HEK293 (cell line): ENCODE results near the gene SLC6A16.

Source experiments
- CTCF ChIA-PET: fragments of 350-600 bp; formaldehyde crosslinking; extraction: SDS; loops from one replicate; lab custom pipeline; 2021; ENCODE audit warnings: antibody characterized with exemption; lab: Yijun Ruan, JAX
- POLR2A ChIA-PET: fragments of 300-600 bp; formaldehyde crosslinking; extraction: SDS; loops from one replicate; lab custom pipeline; 2020; ENCODE audit warnings: antibody characterized with exemption, inconsistent platforms; lab: Yijun Ruan, JAX
- H3K27ac ChIP-seq: fragments of 200-500 bp; sonication (Bioruptor generic); 2 replicates; pipeline ENCODE4 v1.5.1; 2014; ENCODE audit warnings: low read depth, low read length, control low read depth, inconsistent platforms; ENCODE audit errors: extremely low read depth
- H3K36me3 ChIP-seq, 2 experiments: fragments of 200-500 bp in 1 of 2; sonication (Bioruptor generic) in 1 of 2; 1 replicate in 1 of 2; 2 replicates in 1 of 2; pipeline ENCODE4 v1.5.1; 2014 to 2017; ENCODE audit warnings: inconsistent platforms in 2 of 2, low read length in 2 of 2; ENCODE audit not compliant: control insufficient read depth in 2 of 2, insufficient read depth in 1 of 2
- H3K4me1 ChIP-seq: fragments of 200-500 bp; sonication (Bioruptor generic); 2 replicates; pipeline ENCODE4 v1.5.1; 2014; ENCODE audit warnings: mild to moderate bottlenecking, low read length, inconsistent platforms; ENCODE audit not compliant: control insufficient read depth, insufficient read depth
- H3K4me3 ChIP-seq: 2 replicates; pipeline ENCODE4 v1.5.1; 2011; ENCODE audit warnings: low read depth, mild to moderate bottlenecking, control low read depth, low read length, moderate library complexity
- H3K9me3 ChIP-seq: fragments of 200-500 bp; sonication (Bioruptor generic); 2 replicates; pipeline ENCODE4 v1.5.1; 2014; ENCODE audit warnings: low read depth, low read length, inconsistent platforms; ENCODE audit not compliant: control insufficient read depth, insufficient read depth
- HOXC10 ChIP-seq: sonication (generic); formaldehyde crosslinking; IDR thresholded peaks from 2 replicates; pipeline ENCODE4 v1.8.1; 2023; ENCODE audit warnings: mild to moderate bottlenecking, missing genetic modification reagents
- OVOL3 ChIP-seq: fragments of 450-650 bp; formaldehyde crosslinking; IDR thresholded peaks from 2 replicates; pipeline ENCODE4 v1.5.1; 2016; ENCODE audit warnings: missing biosample characterization, missing genetic modification characterization
- TCF7L2 ChIP-seq: IDR thresholded peaks from 2 replicates; pipeline ENCODE4 v1.6.1; 2011; ENCODE audit warnings: low read depth, mild to moderate bottlenecking, inconsistent platforms, low read length, moderate library complexity, borderline replicate concordance
- ZBTB1 ChIP-seq: fragments of 450-650 bp; formaldehyde crosslinking; IDR thresholded peaks from 2 replicates; pipeline ENCODE4 v1.5.1; 2016; ENCODE audit warnings: missing biosample characterization, missing genetic modification characterization
- ZBTB17 ChIP-seq: fragments of 450-650 bp; formaldehyde crosslinking; IDR thresholded peaks from 2 replicates; pipeline ENCODE4 v1.5.1; 2016; ENCODE audit warnings: missing biosample characterization, missing genetic modification characterization
- ZEB2 ChIP-seq: fragments of 450-650 bp; formaldehyde crosslinking; IDR thresholded peaks from 2 replicates; pipeline ENCODE4 v1.5.1; 2016; ENCODE audit warnings: missing biosample characterization, missing genetic modification characterization
- ZNF114 ChIP-seq: fragments of 450-650 bp; formaldehyde crosslinking; IDR thresholded peaks from 2 replicates; pipeline ENCODE4 v1.5.0; 2017; ENCODE audit warnings: missing biosample characterization, missing genetic modification characterization
- ZNF132 ChIP-seq: fragments of 450-650 bp; formaldehyde crosslinking; IDR thresholded peaks from 2 replicates; pipeline ENCODE4 v1.5.1; 2017; ENCODE audit warnings: missing biosample characterization, missing genetic modification characterization, borderline replicate concordance
- ZNF19 ChIP-seq: fragments of 450-650 bp; formaldehyde crosslinking; IDR thresholded peaks from 2 replicates; pipeline ENCODE4; 2016; ENCODE audit warnings: missing biosample characterization, missing genetic modification characterization, low read depth
- ZNF324 ChIP-seq: fragments of 450-650 bp; formaldehyde crosslinking; IDR thresholded peaks from 2 replicates; pipeline ENCODE4 v1.5.1; 2016; ENCODE audit warnings: missing biosample characterization, missing genetic modification characterization
- ZNF335 ChIP-seq: fragments of 450-650 bp; formaldehyde crosslinking; conservative IDR thresholded peaks from 2 replicates; pipeline ENCODE4 v1.5.1; 2016; ENCODE audit warnings: missing biosample characterization, missing genetic modification characterization
- ZNF548 ChIP-seq: fragments of 450-650 bp; formaldehyde crosslinking; IDR thresholded peaks from 2 replicates; pipeline ENCODE4 v1.5.1; 2016; ENCODE audit warnings: missing biosample characterization, missing genetic modification characterization
- ZNF621 ChIP-seq: fragments of 450-650 bp; formaldehyde crosslinking; IDR thresholded peaks from 2 replicates; pipeline ENCODE4 v1.5.1; 2017; ENCODE audit warnings: missing biosample characterization, missing genetic modification characterization
- ZNF629 ChIP-seq: fragments of 450-650 bp; formaldehyde crosslinking; IDR thresholded peaks from 2 replicates; pipeline ENCODE4 v1.5.1; 2017; ENCODE audit warnings: missing biosample characterization, missing genetic modification characterization
- ZNF701 ChIP-seq: fragments of 450-650 bp; formaldehyde crosslinking; IDR thresholded peaks from 2 replicates; pipeline ENCODE4 v1.5.1; 2016; ENCODE audit warnings: missing biosample characterization, missing genetic modification characterization
- ZNF792 ChIP-seq: fragments of 450-650 bp; formaldehyde crosslinking; IDR thresholded peaks from 2 replicates; pipeline ENCODE4 v1.5.1; 2016; ENCODE audit warnings: missing biosample characterization, missing genetic modification characterization
- ZSCAN30 ChIP-seq: fragments of 450-650 bp; IDR thresholded peaks from 2 replicates; pipeline ENCODE4 v1.5.1; 2018; ENCODE audit warnings: missing biosample characterization, mild to moderate bottlenecking, missing genetic modification characterization, moderate library complexity
- TF ChIP-seq, protein P1 (sequence below): fragments of 450-650 bp; formaldehyde crosslinking; IDR thresholded peaks from 2 replicates; pipeline ENCODE4 v1.5.1; 2016; ENCODE audit warnings: missing biosample characterization, missing genetic modification characterization
- TF ChIP-seq, protein P2 (sequence below): fragments of 450-650 bp; formaldehyde crosslinking; IDR thresholded peaks from 2 replicates; pipeline ENCODE4 v1.5.1; 2016; ENCODE audit warnings: missing biosample characterization, missing genetic modification characterization
- TF ChIP-seq, protein P3 (sequence below): fragments of 450-650 bp; formaldehyde crosslinking; IDR thresholded peaks from 2 replicates; pipeline ENCODE4 v1.5.1; 2016; ENCODE audit warnings: missing biosample characterization, missing genetic modification characterization
- TF ChIP-seq, protein P4 (sequence below): fragments of 450-650 bp; IDR thresholded peaks from 2 replicates; pipeline ENCODE4 v1.5.1; 2018; ENCODE audit warnings: missing biosample characterization, mild to moderate bottlenecking, missing genetic modification characterization

The SLC6A16 gene

DNA sequence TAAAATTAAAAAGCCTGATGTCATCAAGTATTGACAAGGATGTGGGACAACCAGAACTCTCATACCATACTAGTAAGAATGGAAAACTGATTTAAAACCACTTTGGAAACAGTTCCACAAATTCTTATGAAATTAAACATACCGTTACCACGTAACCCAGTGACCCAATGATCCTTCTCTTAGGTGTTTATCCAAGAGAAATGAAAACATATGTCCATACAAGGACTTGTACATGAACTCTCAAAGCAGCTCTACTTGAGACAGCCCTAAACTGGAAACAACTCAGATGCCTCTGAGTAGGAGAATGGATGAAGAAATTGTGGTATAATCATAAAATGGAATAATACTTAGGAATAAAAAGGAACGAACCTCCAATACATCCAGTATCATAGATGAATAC lies 27.6 kb downstream of the SLC6A16 start (continued):
- TF ChIP-seq, protein P1, sequence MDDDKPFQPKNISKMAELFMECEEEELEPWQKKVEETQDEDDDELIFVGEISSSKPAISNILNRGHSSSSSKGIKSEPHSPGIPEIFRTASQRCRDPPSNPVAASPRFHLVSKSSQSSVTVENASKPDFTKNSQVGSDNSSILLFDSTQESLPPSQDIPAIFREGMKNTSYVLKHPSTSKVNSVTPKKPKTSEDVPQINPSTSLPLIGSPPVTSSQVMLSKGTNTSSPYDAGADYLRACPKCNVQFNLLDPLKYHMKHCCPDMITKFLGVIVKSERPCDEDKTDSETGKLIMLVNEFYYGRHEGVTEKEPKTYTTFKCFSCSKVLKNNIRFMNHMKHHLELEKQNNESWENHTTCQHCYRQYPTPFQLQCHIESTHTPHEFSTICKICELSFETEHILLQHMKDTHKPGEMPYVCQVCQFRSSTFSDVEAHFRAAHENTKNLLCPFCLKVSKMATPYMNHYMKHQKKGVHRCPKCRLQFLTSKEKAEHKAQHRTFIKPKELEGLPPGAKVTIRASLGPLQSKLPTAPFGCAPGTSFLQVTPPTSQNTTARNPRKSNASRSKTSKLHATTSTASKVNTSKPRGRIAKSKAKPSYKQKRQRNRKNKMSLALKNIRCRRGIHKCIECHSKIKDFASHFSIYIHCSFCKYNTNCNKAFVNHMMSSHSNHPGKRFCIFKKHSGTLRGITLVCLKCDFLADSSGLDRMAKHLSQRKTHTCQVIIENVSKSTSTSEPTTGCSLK (tag by site-specific recombination) = no peak
- TF ChIP-seq ZNF324 (tag by site-specific recombination) (no peak), ZNF19 (tag by site-specific recombination) (no peak), ZSCAN30 (tag by site-specific recombination) (no peak), ZNF792 (tag by site-specific recombination) (no peak), ZNF114 (tag by site-specific recombination) (no peak), ZNF548 (tag by site-specific recombination) (no peak), ZNF629 (tag by site-specific recombination) (no peak), OVOL3 (tag by site-specific recombination) (no peak)

DNA sequence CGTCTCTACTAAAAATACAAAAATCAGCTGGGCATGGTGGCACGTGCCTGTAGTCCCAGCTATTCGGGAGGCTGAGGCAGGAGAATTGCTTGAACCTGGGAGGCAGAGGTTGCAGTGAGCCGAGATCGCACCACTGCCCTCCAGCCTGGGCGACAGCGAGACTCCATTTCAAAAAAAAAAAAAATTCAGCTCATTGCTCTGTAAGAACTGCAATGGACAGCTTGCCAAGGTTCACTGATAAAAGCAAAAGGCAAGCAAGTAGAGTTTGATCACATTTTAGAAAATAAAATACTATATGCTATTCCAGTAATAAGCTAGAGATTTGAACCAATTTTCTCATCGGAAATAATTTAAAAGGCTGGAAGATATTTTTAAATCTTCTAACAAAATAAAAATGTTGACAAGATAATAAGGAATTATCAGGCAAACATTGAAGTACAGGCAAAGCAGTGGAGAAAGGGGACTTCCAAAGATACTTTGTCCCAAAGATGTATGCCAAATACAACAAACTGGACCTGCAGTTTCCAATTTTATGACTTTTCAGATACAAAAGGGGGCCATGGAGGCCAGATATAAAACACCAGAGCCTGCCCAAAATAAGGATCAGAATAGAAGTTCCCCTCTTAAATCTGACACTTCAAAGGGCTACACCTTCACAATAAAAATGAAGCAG lies 29.6 kb downstream of the SLC6A16 start:
- no peak overlapping the region for H3K4me3 ChIP-seq
- peaks cover 0 to 3% of the 10 kb centered on the region in 2 experiments; a peak in 1 of 3 replicates for H3K36me3 ChIP-seq
- POLR2A ChIA-PET = interaction anchor here (0.6 to 1.1 kb wide), 2 partner anchors 13 to 25 kb away, joined by 3 to 4 read pairs; no protein-coding TSS in a partner anchor
- H3K9me3 ChIP-seq = no peaks in the 10 kb centered on the region
- CTCF ChIA-PET = interaction anchor here (1.3 kb wide), 1 partner anchor 70 kb away, joined by 6 read pairs; no protein-coding TSS in a partner anchor
- H3K27ac ChIP-seq = no peak overlapping the region
- H3K4me1 ChIP-seq = no peaks in the 10 kb centered on the region
- TF ChIP-seq ZNF335 (tag by site-specific recombination) = no peak
- TF ChIP-seq, protein P2, sequence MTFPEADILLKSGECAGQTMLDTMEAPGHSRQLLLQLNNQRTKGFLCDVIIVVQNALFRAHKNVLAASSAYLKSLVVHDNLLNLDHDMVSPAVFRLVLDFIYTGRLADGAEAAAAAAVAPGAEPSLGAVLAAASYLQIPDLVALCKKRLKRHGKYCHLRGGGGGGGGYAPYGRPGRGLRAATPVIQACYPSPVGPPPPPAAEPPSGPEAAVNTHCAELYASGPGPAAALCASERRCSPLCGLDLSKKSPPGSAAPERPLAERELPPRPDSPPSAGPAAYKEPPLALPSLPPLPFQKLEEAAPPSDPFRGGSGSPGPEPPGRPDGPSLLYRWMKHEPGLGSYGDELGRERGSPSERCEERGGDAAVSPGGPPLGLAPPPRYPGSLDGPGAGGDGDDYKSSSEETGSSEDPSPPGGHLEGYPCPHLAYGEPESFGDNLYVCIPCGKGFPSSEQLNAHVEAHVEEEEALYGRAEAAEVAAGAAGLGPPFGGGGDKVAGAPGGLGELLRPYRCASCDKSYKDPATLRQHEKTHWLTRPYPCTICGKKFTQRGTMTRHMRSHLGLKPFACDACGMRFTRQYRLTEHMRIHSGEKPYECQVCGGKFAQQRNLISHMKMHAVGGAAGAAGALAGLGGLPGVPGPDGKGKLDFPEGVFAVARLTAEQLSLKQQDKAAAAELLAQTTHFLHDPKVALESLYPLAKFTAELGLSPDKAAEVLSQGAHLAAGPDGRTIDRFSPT (tag by site-specific recombination) = no peak
- no peak for TF ChIP-seq ZNF132 (tag by site-specific recombination)
- TF ChIP-seq, protein P3, sequence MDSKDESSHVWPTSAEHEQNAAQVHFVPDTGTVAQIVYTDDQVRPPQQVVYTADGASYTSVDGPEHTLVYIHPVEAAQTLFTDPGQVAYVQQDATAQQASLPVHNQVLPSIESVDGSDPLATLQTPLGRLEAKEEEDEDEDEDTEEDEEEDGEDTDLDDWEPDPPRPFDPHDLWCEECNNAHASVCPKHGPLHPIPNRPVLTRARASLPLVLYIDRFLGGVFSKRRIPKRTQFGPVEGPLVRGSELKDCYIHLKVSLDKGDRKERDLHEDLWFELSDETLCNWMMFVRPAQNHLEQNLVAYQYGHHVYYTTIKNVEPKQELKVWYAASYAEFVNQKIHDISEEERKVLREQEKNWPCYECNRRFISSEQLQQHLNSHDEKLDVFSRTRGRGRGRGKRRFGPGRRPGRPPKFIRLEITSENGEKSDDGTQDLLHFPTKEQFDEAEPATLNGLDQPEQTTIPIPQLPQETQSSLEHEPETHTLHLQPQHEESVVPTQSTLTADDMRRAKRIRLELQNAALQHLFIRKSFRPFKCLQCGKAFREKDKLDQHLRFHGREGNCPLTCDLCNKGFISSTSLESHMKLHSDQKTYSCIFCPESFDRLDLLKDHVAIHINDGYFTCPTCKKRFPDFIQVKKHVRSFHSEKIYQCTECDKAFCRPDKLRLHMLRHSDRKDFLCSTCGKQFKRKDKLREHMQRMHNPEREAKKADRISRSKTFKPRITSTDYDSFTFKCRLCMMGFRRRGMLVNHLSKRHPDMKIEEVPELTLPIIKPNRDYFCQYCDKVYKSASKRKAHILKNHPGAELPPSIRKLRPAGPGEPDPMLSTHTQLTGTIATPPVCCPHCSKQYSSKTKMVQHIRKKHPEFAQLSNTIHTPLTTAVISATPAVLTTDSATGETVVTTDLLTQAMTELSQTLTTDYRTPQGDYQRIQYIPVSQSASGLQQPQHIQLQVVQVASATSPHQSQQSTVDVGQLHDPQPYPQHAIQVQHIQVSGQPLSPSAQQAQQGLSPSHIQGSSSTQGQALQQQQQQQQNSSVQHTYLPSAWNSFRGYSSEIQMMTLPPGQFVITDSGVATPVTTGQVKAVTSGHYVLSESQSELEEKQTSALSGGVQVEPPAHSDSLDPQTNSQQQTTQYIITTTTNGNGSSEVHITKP (tag by site-specific recombination) = no peak
- TF ChIP-seq, protein P4, sequence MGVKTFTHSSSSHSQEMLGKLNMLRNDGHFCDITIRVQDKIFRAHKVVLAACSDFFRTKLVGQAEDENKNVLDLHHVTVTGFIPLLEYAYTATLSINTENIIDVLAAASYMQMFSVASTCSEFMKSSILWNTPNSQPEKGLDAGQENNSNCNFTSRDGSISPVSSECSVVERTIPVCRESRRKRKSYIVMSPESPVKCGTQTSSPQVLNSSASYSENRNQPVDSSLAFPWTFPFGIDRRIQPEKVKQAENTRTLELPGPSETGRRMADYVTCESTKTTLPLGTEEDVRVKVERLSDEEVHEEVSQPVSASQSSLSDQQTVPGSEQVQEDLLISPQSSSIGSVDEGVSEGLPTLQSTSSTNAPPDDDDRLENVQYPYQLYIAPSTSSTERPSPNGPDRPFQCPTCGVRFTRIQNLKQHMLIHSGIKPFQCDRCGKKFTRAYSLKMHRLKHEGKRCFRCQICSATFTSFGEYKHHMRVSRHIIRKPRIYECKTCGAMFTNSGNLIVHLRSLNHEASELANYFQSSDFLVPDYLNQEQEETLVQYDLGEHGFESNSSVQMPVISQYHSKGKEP (tag by site-specific recombination) = no peak
- no peak for TF ChIP-seq HOXC10 (CRISPR knock-in tag)
- TF ChIP-seq TCF7L2 = no peak
- no peak for TF ChIP-seq ZEB2 (tag by site-specific recombination)
- no peak for TF ChIP-seq ZNF621
- TF ChIP-seq ZBTB17 (tag by site-specific recombination) = no peak
- no peak for TF ChIP-seq ZNF701 (tag by site-specific recombination)
- TF ChIP-seq, protein P1 (tag by site-specific recombination) = no peak
- no peak for TF ChIP-seq ZBTB1 (tag by site-specific recombination)
- no peak for TF ChIP-seq OVOL3 (tag by site-specific recombination)
